GM11168 (cell line): ENCODE data around the gene EDDM3A.
"Not testable (repeated sequence)": the region's sequence is repeated elsewhere in the genome, so short reads cannot be mapped to it uniquely, and the experiment has no call there.

Experiments used
- in situ Hi-C: fragments of 300-500 bp; cut with MboI; formaldehyde crosslinking; loops from one replicate; pipeline ENCODE4 v1.12.0; 2022; ENCODE audit warnings: low sequenced_read_pairs; ENCODE audit not compliant: unreplicated experiment

The EDDM3A gene, protein sequence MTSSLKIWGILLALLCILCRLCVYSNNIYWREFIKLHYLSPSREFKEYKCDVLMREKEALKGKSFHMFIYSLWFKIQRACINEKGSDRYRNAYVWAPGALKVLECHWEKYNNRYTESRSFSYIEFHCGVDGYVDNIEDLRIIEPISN

DNA sequence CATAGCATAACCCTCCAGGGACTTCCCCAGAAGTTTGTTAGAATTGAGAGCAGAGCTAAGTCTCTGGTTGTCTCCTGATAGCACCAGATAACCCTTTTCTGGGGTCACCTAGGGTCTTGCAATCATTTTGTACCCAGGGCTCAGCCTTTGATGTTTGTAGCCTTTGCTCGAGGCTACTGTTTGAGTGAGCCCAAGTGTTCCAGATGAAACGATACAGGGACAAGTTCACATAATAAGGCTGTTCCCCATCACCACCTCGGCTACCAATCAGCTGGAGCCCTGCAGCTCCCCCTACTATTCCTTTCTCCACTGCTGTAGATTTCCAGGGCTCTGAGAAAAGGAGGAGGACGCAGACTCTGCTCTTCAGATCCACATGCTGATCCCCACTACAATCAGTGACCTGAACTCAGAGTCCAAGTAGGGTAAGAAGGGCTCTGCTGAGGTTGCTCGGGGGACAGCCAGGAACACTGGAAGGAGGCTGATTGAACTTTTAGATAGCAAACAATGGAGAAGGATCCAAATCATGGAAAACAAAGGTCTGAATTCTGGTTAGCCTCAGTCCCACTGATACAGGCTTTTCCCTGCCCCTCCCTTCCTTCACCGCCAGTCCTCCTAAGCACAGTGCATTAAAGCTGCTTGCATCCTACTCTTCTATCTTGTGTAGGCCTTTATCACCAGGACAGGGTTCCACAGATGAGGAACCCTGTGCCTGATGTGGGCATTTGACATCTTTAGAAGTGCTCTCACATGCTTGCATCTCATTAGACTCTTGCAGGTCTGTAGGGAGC, at the start of gene EDDM3A:
TSS of gene EDDM3A (plus strand) at position 317 of the 788 bp plus-strand sequence. CDS start 1,694 bp downstream, outside the sequence.
- in situ Hi-C loops = no loop called here

DNA sequence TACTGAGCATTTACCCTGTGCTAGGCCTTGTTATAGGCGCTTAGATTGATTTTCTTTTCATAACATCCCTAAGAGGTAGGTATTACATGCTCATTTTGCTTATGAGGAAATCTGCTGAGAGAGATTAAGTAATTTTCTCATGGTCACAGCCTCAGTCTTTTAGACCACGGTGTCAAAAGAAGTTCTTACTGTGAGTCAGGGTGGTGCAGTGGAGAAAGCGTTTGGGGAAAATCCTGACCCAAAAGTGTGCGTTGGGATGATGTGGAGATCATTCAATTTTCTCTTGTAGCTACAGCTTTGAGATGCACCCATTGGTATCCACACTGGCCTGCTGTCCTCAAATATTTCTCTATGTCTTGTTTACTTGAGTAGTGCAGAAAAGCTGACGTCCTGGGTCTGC, 48.9 kb upstream of the EDDM3A start:
- in situ Hi-C loops = loop anchor here (5.0 kb wide), 1 partner anchor 156 kb away; no protein-coding TSS in a partner anchor

DNA sequence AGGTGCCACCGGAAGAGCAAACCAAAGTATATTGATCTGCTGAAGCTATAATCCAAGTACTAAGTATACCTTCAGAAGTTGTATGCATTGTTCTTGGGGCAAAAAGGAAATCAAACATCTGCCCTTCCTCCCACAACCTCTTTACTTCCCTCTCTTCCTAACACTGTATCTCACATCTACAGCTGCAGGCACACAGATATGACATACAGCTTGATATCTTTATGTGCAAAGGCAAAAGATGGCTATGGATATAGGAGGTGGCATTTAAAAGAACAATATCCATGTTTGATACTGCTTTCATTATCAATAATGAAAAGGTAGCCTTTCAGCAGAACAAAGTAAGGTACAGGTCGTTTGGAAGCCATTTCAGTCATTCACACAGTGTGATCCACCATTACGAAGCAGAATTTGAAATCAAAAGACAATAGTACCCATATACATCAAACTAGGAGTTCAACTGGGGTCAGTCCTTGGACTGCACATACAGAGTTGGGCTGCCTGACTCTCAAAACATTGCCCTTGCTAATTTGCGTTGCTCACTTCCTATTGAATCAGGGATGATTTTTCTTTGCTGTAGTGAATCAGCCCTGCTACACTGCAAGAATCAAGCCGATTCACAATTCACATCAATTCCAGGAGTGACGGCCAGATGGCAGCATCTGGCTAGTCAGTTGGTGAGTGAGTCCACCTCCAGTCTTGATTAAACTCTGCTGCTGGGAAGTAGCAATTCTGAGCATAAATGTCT, 48.2 kb upstream of the EDDM3A start:
- in situ Hi-C loops = loop anchor here (5.0 kb wide), 1 partner anchor 155 kb away; no protein-coding TSS in a partner anchor

DNA sequence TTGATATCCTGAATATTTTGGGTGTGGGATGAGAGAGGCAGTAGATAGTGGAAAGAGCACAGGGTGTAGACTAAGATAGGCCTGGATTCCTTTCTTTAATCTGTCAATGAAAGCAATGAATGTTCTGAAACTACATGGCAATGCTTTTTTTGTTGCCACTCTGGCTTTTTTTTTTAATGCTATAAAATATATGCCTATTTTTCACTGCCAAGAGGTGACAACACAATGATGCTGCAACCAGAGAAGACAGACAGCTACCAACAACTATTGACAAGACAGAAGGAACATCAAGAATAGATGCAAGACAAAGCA, 47.7 kb upstream of the EDDM3A start:
- in situ Hi-C loops = loop anchor here (5.0 kb wide), 1 partner anchor 154 kb away; no protein-coding TSS in a partner anchor

DNA sequence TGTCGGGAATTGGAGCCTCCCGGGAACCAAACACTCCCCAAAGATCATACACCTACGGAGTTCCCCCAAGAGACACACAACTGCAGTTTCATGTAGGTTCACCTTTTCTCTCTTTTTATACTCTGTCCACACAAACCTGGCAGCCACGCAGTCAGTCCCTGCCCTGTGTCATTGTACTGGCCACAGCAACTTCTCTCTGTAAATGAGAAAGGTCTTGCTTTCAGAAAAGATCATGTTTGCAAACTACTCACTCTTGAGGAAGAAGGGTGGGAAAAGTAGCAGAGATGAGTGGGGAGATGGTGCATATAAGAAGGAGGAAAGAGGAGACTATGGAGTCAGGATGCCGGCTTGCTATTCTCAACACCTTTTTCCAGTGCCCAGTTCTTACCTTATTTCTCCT, 46.8 kb upstream of the EDDM3A start:
- in situ Hi-C loops = loop anchor here (5.0 kb wide), 1 partner anchor 153 kb away; no protein-coding TSS in a partner anchor

DNA sequence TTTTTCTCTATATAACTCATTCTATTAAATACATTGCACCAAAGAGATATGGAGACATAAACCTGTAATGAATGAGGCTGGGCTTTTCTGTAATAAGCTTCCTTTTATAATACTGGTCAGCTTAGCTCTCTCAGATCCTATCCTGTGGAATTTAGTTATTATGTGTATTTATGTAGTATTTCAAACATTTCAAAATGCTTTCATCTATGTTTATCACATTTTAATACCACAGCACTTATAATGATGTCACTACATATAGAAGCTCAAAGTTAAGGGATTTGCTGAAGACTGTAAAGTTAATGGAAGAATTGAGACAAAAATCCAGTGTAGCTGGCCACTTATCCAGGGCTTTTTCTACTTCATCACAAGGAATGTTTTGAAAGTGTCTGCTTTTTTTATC, 45.8 kb upstream of the EDDM3A start:
- in situ Hi-C loops = loop anchor here (5.0 kb wide), 1 partner anchor 152 kb away; no protein-coding TSS in a partner anchor

DNA sequence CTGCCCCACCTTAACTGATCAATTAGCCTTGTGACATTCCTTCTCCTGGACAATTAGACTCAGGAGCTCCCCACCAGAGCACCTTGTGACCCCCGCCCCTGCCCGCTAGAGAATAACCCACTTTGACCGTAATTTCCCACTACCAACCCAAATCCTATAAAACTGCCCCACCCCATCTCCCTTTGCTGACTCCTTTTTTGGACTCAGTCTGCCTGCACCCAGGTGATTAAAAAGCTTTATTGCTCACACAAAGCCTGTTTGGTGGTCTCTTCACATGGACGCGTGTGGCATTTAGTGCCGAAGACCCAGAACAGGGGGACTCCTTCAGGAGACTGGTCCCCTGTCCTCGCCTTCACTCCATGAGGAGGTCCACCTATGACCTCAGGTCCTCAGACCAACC, 44.7 kb upstream of the EDDM3A start:
- in situ Hi-C loops = not testable (repeated sequence)

DNA sequence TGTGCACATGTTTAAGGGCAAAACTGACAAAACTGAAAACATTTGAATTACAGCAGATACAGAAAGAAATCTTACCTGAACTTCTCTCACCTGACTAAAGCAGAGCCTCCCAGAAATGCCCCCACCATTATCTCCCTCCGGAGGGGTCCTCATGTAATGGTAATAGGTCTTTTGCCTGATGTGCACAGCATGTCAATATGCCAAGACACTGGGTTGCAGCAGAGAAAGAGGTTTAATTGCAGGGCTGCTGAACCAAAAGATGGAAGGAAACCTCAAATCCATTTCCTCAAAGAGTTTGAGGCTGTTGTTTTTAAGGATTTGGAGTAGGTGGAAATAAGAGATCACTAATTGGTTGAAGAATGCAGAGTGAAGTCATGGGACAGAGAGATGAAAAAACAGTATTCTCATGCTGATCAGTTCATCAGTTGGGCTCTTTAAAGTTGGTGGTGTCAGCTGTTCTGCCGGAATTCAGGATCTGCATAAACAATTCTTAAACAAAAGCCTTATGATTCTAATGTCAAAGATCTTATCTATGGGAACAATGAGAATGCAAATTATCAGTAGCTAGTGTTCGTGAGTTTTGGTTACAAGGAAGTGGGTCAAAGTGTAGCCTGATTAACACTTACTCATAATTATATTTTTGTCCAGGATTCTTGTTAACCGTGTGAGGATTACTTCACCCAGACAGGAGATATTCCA, 38.9 kb upstream of the EDDM3A start:
- in situ Hi-C loops = no loop called here

DNA sequence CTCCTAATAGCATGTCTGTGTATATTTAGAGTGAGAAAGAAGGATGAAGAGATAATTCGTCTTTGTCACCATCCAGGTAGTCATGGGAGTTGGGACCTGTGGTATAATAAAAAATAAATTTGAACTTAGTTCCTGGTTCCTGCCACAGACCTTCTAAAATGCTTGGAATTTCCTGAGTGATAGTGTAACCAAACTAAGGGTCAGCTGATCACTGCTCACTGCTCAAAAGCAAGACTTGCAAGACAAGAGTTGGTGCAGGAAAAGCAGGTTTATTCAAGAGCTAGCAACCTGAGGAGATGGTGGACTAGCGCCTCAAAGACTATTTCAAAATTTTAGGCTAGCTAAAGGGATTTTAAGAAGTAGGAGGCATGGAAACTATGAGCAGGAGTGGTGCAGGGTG, 38.1 kb upstream of the EDDM3A start:
- in situ Hi-C loops = no loop called here

DNA sequence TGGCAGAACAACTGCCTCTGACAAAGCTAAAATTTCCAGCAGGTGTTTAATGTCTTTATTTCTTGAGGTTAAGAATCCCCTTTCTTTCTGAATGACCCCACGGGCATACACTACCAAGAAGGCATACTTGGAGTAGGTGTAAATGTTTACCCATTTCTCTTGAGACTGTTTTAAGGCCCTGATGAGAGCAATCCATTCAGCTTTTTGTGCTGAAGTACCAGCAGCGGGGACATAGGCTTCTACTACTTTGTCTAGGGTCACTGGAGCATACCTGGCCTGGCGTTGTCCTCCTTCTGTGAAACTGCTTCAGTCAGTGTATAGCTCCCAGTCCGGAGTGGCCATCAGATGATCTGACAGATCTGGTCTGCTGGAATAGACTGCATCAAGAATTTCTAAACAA, 34.4 kb upstream of the EDDM3A start:
- in situ Hi-C loops = no loop called here

DNA sequence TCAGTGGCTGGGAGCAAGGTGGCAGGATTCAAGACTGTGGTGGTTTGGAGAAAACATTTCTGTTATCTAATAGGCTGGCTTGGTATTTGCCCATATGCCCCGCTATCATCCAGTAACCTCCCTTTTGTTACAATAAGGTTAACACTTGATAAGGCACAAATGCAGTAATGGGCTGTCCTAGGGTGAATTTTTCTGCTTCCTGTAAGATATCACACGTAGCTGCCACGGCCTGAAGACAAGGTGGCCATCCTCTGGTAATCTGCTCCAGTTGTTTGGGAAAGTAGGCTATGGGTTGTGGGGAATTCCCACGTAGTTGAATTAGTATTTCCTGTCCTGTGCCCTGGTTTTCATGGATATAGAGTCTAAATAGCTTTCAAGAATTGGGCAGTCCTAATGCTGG, 34.0 kb upstream of the EDDM3A start:
- in situ Hi-C loops = no loop called here

DNA sequence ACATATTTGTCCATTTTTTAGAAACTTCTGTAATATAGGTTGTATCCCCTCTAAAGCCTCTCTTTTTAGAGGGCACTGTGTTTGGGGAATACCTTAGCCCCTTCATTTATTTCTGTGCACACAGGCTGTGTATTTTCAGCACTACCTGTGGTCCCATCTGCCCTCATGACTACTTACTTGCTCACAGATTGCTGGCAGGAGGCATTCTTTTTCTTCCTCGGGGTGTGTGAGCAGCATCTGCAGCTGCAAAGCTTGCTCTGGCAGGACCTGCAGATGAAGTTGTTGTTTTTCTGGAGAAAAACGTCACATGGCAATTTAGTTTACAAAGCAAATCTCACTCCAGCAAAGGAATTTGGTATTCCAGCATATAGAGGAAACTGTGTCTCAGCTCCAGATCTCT, 32.8 kb upstream of the EDDM3A start:
- in situ Hi-C loops = no loop called here

DNA sequence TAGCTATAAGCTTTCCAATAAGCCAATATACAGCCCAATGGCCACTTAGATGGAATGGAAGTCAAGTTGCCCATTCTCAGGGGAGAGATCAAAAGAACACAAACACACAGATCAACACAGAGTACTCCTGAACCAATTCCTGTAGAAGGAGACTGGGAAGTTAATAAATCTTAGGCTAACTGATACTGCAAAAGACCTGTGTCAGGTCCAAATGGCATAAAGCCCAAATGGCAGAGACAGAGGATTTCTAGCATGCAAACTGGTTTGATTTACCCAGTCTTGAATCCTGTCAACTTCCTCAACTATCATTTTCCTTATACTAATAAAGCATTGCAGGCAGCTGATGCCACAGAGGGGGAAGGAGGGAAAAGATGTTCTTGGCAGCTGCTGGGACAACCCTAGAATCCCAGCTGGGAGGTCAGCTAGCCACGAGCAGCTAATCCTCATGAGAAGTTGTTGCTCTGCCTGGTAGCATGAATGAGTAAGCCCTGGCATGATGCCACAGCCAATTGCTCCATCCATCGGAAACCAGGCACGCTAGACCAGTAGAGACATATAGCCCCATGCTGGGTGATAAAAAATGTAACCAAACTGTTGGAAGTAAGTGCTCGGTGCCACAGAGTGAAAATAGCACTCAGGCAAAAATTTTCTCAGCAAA, 31.0 kb upstream of the EDDM3A start:
- in situ Hi-C loops = no loop called here

DNA sequence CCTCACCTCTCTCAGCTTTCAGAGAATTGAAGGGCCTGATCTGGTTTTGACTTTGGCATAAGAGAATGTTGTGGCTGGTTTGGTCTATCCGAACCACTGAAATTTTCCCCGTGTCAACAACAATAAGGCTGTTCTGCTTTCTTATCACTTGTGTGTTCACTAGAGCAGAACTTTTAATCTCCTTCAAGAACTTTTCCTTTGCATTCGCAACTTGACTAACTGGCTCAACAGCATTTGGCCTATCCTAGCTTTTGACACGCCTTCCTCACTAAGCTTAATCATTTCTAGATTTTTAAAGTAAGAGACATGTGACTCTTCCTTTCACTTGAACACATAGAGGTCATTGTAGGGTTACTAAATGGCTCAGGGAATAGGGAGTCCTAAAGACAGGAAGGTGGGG, 25.9 kb upstream of the EDDM3A start:
- in situ Hi-C loops = no loop called here

DNA sequence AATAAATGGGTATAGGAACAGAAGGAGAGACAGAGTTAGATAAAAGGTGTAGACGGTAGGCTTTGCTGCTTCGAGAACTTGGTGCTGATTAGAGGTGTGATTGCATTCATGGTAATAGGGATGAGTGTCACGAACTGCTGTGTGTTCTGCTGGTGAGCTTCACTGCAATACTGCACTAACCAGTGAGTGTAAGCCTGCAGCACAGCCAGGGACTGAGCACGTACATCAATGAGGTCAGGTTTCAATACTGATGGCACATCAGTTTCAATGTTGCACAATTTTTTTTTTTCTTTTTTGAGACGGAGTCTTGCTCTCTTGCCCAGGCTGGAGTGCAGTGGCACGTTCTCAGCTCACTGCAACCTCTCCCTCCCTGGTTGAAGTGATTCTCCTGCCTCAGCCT, 24.9 kb upstream of the EDDM3A start:
- in situ Hi-C loops = no loop called here

DNA sequence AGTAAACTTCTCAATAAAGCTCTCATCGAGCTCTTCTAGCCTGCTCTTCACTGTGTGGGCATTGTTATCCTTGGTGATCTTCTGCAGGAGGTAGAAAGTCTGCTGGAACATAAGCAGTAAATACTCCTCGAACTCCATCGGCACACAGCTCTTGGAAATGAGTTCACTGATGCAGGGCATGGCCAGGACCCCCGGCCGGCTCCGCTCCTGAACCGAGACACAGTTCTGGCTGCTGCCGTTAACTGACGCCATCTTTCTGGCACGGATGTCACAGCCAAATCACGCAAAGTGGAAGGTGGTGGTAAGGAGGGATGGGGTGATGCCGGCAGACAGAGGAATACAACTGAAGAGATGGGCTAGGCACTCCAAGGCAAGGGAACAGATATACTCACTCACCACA, 23.7 kb upstream of the EDDM3A start:
- in situ Hi-C loops = no loop called here

DNA sequence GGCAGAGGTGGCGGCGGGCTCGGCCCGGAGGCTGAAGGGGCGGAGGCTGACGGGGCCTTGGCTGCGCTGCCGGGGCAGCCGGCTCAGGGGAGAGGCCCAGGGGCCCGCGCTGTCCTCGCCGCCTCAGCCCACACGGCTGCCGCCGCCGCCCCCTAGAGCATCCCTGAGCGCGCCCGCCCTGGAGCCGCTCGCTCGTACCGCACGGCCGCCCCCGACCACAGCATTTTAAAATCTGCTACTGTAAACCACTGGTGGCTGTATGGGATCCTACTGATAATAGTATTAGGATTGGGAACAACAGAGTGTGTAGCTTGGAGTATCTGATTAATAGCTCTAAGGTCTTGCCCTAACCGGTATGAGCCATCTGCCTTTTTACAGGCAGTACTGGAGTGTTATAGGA, 22.2 kb upstream of the EDDM3A start:
- in situ Hi-C loops = no loop called here

DNA sequence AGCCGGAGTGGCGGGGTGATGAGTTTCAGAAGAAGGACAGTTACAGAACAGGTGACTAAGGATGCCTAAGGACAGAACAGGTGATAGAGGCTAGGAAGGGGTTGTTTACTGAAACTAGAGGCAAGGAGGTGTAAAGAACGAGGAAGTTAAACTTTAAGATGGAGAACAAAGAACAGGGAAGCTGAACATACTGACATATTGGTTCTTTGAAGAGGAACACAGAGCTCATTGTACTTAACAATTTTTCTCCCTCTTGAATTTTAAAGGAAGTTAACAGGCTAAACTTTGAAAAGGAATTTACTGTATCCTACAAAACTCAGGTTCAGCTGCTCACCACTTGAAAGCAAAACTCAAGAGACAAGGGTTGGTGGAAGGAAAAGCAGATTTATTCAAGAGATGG, 19.6 kb upstream of the EDDM3A start:
- in situ Hi-C loops = not testable (repeated sequence)

DNA sequence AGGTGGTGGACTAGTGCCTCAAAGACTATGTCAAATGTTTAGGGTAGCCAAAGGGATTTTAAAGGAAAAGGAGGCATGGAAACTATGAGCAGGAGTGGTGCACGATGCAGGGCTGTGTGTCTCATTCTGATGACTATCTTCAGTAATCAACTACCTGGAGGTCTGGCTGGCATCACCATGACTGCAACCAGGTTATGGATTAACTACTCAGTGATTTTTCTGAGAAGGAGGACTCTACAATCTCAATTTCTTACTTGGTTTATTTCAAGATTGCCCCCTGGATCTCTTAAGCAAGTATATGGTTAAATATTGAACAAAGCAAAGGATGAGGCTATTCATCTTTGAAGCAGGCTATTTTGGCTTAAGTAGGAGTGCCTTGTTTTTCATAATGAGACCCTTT, 19.2 kb upstream of the EDDM3A start:
- in situ Hi-C loops = no loop called here

DNA sequence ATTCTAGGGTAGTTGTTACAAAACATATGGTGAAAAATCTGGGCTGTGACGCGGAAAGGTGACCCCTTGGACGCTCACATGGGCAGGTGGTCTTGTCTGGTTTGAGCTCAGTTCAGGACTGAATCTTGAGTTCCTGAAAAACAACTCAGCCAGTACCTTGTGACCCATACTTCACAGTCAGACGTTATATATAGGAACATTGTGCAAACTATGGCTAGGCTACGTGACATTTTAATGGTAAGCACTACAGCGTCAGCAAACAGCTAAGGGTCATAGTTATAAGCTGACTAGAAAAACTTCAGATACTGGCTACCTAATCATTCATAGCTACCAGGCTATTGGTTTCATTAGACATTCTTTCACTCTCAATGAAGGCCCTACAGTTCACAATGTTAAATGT, 14.8 kb upstream of the EDDM3A start:
- in situ Hi-C loops = no loop called here
